ENCODE data around the gene DPT. TPM values are rescaled to one million over a fixed set of nuclear protein-coding genes. Genes with fewer than 3 reads are reported as not detected.
A peak's percentile ranks its signal among the peaks of the same experiment; 100 is the strongest.
"Not testable (repeated sequence)": the region's sequence is repeated elsewhere in the genome, so short reads cannot be mapped to it uniquely, and the experiment has no call there.

Gene DPT
- total RNA-seq, 1 experiment from 2014 or later = not detected

- H3K27me3 Mint-ChIP-seq (ENCODE audit: low read depth); DNase-seq (ENCODE audit: low spot score); POLR2A ChIA-PET; CTCF ChIA-PET; H3K9me3 Mint-ChIP-seq; H3K4me3 Mint-ChIP-seq; H3K36me3 Mint-ChIP-seq; H3K4me1 Mint-ChIP-seq; ATAC-seq; H3K27ac Mint-ChIP-seq: not testable (repeated sequence)
Observed at GRCh38 chr1:168769893-168770292, 40.9 kb upstream of the DPT start.

GRCh38 chr1:168767894-168768584 is 39.0 kb upstream of the DPT start:
- no peaks in the 10 kb centered on the region for H3K4me1 Mint-ChIP-seq
- ATAC-seq (no peak), DNase-seq (ENCODE audit: low spot score) (no peak)
- CTCF ChIA-PET = no interaction called here
- H3K9me3 Mint-ChIP-seq = no peaks in the 10 kb centered on the region
- TF ChIP-seq ATF3 (CRISPR knock-in tag; conservative IDR thresholded peaks at IDR 0.05) (no peak), ZNF423 (CRISPR knock-in tag; IDR thresholded peaks at IDR 0.05) (no peak), ZNF263 (CRISPR knock-in tag; IDR thresholded peaks at IDR 0.05; ENCODE audit: low read depth) (no peak), TEAD1 (CRISPR knock-in tag; IDR thresholded peaks at IDR 0.05) (no peak), NR1H2 (CRISPR knock-in tag; IDR thresholded peaks at IDR 0.05) (no peak), MLX (CRISPR knock-in tag; IDR thresholded peaks at IDR 0.05) (no peak), GTF2I (CRISPR knock-in tag; conservative IDR thresholded peaks at IDR 0.05) (no peak)
- no peak overlapping the region for H3K4me3 Mint-ChIP-seq
- no peaks in the 10 kb centered on the region for H3K27me3 Mint-ChIP-seq (ENCODE audit: low read depth)
- H3K36me3 Mint-ChIP-seq = no peaks in the 10 kb centered on the region
- H3K27ac Mint-ChIP-seq = no peak overlapping the region
- POLR2A ChIA-PET = no interaction called here

- POLR2A ChIA-PET = no interaction called here
- TF ChIP-seq ZNF263 (CRISPR knock-in tag; IDR thresholded peaks at IDR 0.05; ENCODE audit: low read depth) = no peak
- TF ChIP-seq GABPB1 (CRISPR knock-in tag; IDR thresholded peaks at IDR 0.05) = 0 out of 2 replicates have a peak, but pooled peaks have one; percentile 26
- no peaks in the 10 kb centered on the region for H3K27me3 Mint-ChIP-seq (ENCODE audit: low read depth)
- no peak overlapping the region for H3K27ac Mint-ChIP-seq
- ATAC-seq (no peak), DNase-seq (ENCODE audit: low spot score) (no peak)
- CTCF ChIA-PET = no interaction called here
- H3K9me3 Mint-ChIP-seq = no peaks in the 10 kb centered on the region
- no peaks in the 10 kb centered on the region for H3K4me1 Mint-ChIP-seq
- H3K4me3 Mint-ChIP-seq = no peak overlapping the region
- no peaks in the 10 kb centered on the region for H3K36me3 Mint-ChIP-seq
Observed at GRCh38 chr1:168766568-168766967, 37.6 kb upstream of the DPT start.

- Mint-ChIP-seq H3K36me3 (no peaks in the 10 kb centered on the region), H3K4me1 (no peaks in the 10 kb centered on the region), H3K27me3 (ENCODE audit: low read depth) (no peaks in the 10 kb centered on the region), H3K9me3 (no peaks in the 10 kb centered on the region), H3K4me3 (no peak overlapping the region), H3K27ac (no peak overlapping the region)
- ChIA-PET POLR2A (no interaction called here), CTCF (no interaction called here)
- DNase-seq (ENCODE audit: low spot score) = no peak
- no peak for TF ChIP-seq ATF3 (CRISPR knock-in tag; conservative IDR thresholded peaks at IDR 0.05)
- no peak for ATAC-seq
Observed at GRCh38 chr1:168763031-168763430, 34.0 kb upstream of the DPT start.

GRCh38 chr1:168762473-168762872 is 33.5 kb upstream of the DPT start:
- Mint-ChIP-seq H3K9me3 (no peaks in the 10 kb centered on the region), H3K27me3 (ENCODE audit: low read depth) (no peaks in the 10 kb centered on the region), H3K27ac (no peak overlapping the region), H3K4me1 (no peaks in the 10 kb centered on the region), H3K36me3 (no peaks in the 10 kb centered on the region), H3K4me3 (no peak overlapping the region)
- DNase-seq (ENCODE audit: low spot score) (no peak), ATAC-seq (no peak)
- ChIA-PET POLR2A (no interaction called here), CTCF (no interaction called here)
- TF ChIP-seq HMGA2 (CRISPR knock-in tag; IDR thresholded peaks at IDR 0.05) = no peak

GRCh38 chr1:168760781-168761180 is 31.8 kb upstream of the DPT start:
- H3K36me3 Mint-ChIP-seq = no peaks in the 10 kb centered on the region
- H3K27ac Mint-ChIP-seq = no peak overlapping the region
- CTCF ChIA-PET = no interaction called here
- H3K4me3 Mint-ChIP-seq = no peak overlapping the region
- DNase-seq (ENCODE audit: low spot score) (no peak), ATAC-seq (no peak)
- POLR2A ChIA-PET = no interaction called here
- no peak for TF ChIP-seq ZNF671 (CRISPR knock-in tag; IDR thresholded peaks at IDR 0.05)
- no peak for TF ChIP-seq GTF2I (CRISPR knock-in tag; conservative IDR thresholded peaks at IDR 0.05)
- TF ChIP-seq HMGXB4 (CRISPR knock-in tag; IDR thresholded peaks at IDR 0.05) = no peak
- TF ChIP-seq ZNF232 (CRISPR knock-in tag; IDR thresholded peaks at IDR 0.05) = no peak
- TF ChIP-seq ZNF423 (CRISPR knock-in tag; IDR thresholded peaks at IDR 0.05) = no peak
- no peak for TF ChIP-seq EMX1 (CRISPR knock-in tag; IDR thresholded peaks at IDR 0.05)
- no peak for TF ChIP-seq KAT7 (CRISPR knock-in tag; IDR thresholded peaks at IDR 0.05; ENCODE audit: borderline replicate concordance)
- no peak for TF ChIP-seq NR2C2 (CRISPR knock-in tag; IDR thresholded peaks at IDR 0.05)
- no peak for TF ChIP-seq MLX (CRISPR knock-in tag; IDR thresholded peaks at IDR 0.05)
- TF ChIP-seq PRRX2 (CRISPR knock-in tag; IDR thresholded peaks at IDR 0.05) = no peak
- no peak for TF ChIP-seq ZNF396 (CRISPR knock-in tag; IDR thresholded peaks at IDR 0.05; ENCODE audit: borderline replicate concordance)
- no peak for TF ChIP-seq CREM (CRISPR knock-in tag; IDR thresholded peaks at IDR 0.05)
- TF ChIP-seq ZNF219 (CRISPR knock-in tag; IDR thresholded peaks at IDR 0.05; ENCODE audit: borderline replicate concordance) = no peak
- no peak for TF ChIP-seq TCF7 (CRISPR knock-in tag; IDR thresholded peaks at IDR 0.05; ENCODE audit: low read depth)
- no peaks in the 10 kb centered on the region for H3K9me3 Mint-ChIP-seq
- H3K4me1 Mint-ChIP-seq = no peaks in the 10 kb centered on the region
- H3K27me3 Mint-ChIP-seq (ENCODE audit: low read depth) = no peaks in the 10 kb centered on the region

Measured in WTC11 (cell line).